ENCODE measurements around the gene LCE3A.
"Not testable (repeated sequence)": the region's sequence is repeated elsewhere in the genome, so short reads cannot be mapped to it uniquely, and the experiment has no call there.

LCE3A gene

GRCh38 chr1:152622803-152623202, at the start of gene LCE3A:
LCE3A (minus strand) TSS chr1:152623103; CDS start chr1:152623103, 0 bp downstream.
- DNase-seq, result no peak

- no peak for DNase-seq
Measured at GRCh38 chr1:152667648-152668047, 44.7 kb upstream of the LCE3A start.

GRCh38 chr1:152666171-152666570, 43.3 kb upstream of the LCE3A start:
- DNase-seq, result not testable (repeated sequence)

- DNase-seq, result no peak
Measured at GRCh38 chr1:152663098-152663497, 40.2 kb upstream of the LCE3A start, which contains the start of gene LCE2D. LCE2D (plus strand) TSS chr1:152663380; CDS start chr1:152664106, 726 bp downstream.

GRCh38 chr1:152658649-152659048, 35.7 kb upstream of the LCE3A start:
- DNase-seq, result no peak

- DNase-seq, result no peak
Measured at GRCh38 chr1:152657677-152658076, 34.8 kb upstream of the LCE3A start.

GRCh38 chr1:152656459-152656858, 33.6 kb upstream of the LCE3A start:
- DNase-seq, result no peak

GRCh38 chr1:152654110-152654509, 31.2 kb upstream of the LCE3A start:
- DNase-seq, result peak; percentile 16

- no peak for DNase-seq
Measured at GRCh38 chr1:152646656-152647055, 23.8 kb upstream of the LCE3A start.

GRCh38 chr1:152645146-152645545, 22.2 kb upstream of the LCE3A start:
- no peak for DNase-seq

- no peak for DNase-seq
Measured at GRCh38 chr1:152643945-152644344, 21.0 kb upstream of the LCE3A start.

GRCh38 chr1:152640351-152640750, 17.4 kb upstream of the LCE3A start:
- no peak for DNase-seq

GRCh38 chr1:152630596-152630995, 7.7 kb upstream of the LCE3A start:
- no peak for DNase-seq

- DNase-seq, result no peak
Measured at GRCh38 chr1:152626744-152627143, 3.8 kb upstream of the LCE3A start.

- DNase-seq, result no peak
Measured at GRCh38 chr1:152623203-152623844, 421 bp upstream of the LCE3A start.

GRCh38 chr1:152621993-152622392, 910 bp downstream of the LCE3A start:
- no peak for DNase-seq

- no peak for DNase-seq
Measured at GRCh38 chr1:152613511-152613910, 9.4 kb downstream of the LCE3A start, which contains the start of gene LCE3B. LCE3B (plus strand) TSS chr1:152613811; CDS start chr1:152613811, 0 bp downstream.

- DNase-seq, result no peak
Measured at GRCh38 chr1:152599934-152600333, 23.0 kb downstream of the LCE3A start, which contains the start of gene LCE3C. LCE3C (plus strand) TSS chr1:152600234; CDS start chr1:152600732, 498 bp downstream.

GRCh38 chr1:152596986-152597385, 25.9 kb downstream of the LCE3A start:
- no peak for DNase-seq

GRCh38 chr1:152585586-152585985, 37.3 kb downstream of the LCE3A start:
- no peak for DNase-seq

- no peak for DNase-seq
Measured at GRCh38 chr1:152582647-152583046, 40.3 kb downstream of the LCE3A start.

GRCh38 chr1:152580433-152580832, 42.5 kb downstream of the LCE3A start, which contains the start of gene LCE3D:
LCE3D (minus strand) TSS chr1:152580516; CDS start chr1:152579936, 580 bp downstream.
- DNase-seq, result no peak

- not testable (repeated sequence) for DNase-seq
Measured at GRCh38 chr1:152579526-152579925, 43.4 kb downstream of the LCE3A start.

GRCh38 chr1:152577168-152577567, 45.7 kb downstream of the LCE3A start:
- no peak for DNase-seq

Data from kidney glomerular epithelial cell (primary cell).